GM12801 (cell line): Measurements from ENCODE around the gene MCF2L2.

Source experiments
- TF ChIP-seq, protein P1 (sequence below): IDR thresholded peaks from one replicate; pipeline ENCODE4 v1.5.1; 2011; ENCODE audit warnings: control low read depth; ENCODE audit not compliant: insufficient read length; ENCODE audit errors: extremely low read depth

MCF2L2 gene

DNA sequence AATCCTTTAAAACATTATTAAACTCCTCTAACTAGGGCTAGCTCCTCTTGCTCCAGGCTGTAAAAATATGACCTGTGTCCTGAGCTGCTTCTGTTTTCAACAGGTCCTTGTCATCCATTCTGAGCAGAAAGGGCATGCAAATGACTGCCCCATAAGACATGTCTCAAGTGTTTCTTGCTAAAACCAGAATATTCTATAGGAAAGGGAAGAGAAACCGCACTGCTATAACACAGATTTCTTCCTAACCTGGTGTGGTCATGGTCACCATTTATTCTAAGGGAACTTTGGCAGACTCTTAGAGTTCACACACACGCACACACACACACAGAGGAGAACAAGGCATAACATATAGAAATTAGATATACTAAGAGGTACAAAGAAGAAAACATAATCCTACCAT, 209.6 kb downstream of the MCF2L2 start:
- TF ChIP-seq, protein P1, sequence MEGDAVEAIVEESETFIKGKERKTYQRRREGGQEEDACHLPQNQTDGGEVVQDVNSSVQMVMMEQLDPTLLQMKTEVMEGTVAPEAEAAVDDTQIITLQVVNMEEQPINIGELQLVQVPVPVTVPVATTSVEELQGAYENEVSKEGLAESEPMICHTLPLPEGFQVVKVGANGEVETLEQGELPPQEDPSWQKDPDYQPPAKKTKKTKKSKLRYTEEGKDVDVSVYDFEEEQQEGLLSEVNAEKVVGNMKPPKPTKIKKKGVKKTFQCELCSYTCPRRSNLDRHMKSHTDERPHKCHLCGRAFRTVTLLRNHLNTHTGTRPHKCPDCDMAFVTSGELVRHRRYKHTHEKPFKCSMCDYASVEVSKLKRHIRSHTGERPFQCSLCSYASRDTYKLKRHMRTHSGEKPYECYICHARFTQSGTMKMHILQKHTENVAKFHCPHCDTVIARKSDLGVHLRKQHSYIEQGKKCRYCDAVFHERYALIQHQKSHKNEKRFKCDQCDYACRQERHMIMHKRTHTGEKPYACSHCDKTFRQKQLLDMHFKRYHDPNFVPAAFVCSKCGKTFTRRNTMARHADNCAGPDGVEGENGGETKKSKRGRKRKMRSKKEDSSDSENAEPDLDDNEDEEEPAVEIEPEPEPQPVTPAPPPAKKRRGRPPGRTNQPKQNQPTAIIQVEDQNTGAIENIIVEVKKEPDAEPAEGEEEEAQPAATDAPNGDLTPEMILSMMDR = no peak

DNA sequence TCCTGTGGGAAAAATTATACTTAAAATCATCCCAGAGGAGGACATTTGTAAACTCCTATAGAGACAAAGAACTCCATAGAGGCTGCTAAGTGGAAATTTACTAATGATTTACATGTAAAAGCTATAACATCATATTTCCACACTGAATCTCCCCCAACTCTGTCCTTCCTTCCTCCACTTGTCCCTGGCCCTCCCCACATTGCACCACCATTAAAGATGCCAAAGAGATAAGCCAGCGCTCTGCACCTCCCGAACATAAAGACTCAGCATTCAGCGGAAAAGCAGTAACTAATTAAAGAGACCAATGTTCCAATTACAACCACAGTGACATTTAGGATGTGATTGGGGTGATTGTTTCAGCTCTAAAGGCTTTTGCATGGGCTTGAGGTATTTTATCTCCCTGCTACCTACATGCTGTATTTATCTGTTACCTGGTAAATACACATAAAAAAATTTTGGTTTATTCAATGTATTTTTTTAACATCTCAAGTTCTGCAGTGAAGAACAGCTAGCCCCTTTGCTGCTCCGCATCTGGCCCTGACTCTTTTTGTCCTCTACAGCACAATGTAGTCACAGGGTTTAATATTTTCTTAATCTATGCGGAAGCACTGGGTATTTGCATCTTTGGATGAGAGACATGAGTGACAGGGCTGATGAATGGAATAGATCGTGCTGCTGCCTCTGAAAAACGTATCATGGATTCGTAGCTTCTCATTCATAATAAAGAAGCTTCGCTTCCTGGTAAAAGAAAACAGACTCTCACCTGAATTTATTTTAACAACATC, 210.7 kb downstream of the MCF2L2 start:
- TF ChIP-seq, protein P1 = no peak

DNA sequence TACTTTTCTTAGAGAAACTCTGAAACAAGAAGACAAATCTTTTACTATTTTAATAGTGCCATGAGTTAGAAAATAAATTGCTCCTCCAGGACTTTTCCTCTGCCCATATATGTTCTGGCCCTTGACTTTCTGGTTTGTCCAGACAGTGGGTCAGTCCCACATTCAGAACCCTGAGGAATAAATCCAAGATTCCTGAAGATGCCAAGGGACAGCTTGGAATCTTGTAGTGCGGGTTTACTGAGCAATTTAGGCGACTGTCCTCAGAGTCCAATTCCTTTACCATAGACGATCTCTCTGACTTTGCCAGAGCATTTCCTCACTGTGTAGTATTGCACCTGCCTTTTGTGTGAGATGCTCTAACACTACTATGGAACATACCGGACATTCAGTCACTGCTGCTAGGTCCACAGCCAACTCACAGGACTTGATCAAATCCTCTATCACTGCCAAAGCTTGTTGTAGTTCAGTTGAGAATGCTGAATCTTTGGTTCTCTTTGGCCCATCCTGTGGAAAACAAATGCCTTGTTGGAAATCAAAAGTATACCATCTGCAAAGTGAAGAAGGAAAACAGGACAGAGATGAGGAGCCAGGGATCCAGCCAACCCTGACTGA, 212.7 kb downstream of the MCF2L2 start:
- TF ChIP-seq, protein P1 = no peak

DNA sequence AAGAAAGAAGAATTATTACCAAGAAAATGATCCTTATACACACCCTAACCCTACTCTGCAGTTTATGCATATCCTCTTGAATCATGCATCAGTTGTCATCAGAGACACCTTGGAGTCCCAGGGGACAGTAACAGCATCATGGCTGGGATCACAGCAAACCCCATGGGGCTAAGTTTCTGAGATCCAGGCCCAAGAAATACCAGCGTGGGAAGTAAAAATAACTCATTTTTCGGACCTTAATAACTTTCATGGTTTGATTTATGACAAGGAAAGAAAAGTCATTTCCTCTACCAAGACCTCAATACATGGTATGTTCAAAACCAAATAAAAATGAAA, 214.2 kb downstream of the MCF2L2 start:
- TF ChIP-seq, protein P1 = no peak

DNA sequence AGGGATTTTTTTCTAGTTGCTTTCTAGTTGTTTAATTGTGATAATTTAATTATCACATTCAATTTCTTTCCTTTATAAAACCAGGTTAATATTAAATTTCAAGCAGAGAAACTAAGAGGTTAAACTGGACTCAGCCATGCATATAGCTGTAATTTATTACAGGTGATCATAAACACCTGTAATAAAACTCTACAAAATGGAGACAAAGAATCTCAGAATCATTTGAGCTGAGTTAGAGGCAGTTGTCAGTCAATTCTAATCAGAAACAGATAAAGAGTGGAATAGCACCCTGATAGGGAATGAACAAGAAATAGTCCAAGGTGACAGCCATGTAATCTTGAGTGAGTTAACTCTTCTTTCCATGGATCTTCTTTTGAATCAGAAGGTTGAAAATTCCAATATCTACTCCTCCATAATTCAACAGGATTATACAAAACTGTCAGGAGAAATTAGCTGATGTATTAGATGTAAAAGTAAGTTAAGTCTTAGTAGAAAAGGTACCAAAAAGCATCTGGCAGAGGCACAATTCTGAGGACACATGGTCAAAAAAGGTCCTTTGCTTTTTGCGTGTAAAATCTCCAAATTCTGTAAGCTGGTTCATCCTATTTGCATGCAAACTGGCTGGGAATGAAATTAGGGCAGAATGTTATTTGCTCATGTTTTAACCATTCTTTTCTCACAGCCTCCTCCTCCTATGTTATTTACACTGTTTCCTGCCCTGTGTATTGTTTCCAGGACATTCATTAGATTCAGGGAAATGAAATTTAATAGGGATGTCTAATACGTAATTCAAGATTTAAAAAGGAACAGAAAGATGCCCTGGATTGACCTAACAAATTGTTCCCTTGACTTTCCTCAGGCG, 214.8 kb downstream of the MCF2L2 start:
- TF ChIP-seq, protein P1 = no peak

DNA sequence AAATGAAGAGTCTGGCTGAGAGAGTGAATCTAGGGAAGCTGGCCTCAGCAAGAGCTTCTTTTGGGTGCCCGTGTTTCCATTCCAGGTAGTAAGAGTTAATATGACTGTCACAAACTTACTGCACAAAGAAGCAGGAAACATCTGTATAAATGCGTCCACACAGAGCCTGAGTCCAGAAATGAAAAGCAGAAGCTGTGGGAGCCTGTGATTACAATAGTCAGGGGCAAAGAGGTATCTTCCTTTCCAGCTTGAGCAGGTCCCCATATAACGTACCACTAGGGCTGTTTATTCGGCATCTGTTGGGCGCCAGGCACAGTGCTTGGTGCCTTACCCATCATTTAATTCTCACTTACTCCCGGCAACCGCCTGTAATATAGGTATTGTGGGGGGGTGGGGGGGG, 215.9 kb downstream of the MCF2L2 start:
- TF ChIP-seq, protein P1 = no peak

DNA sequence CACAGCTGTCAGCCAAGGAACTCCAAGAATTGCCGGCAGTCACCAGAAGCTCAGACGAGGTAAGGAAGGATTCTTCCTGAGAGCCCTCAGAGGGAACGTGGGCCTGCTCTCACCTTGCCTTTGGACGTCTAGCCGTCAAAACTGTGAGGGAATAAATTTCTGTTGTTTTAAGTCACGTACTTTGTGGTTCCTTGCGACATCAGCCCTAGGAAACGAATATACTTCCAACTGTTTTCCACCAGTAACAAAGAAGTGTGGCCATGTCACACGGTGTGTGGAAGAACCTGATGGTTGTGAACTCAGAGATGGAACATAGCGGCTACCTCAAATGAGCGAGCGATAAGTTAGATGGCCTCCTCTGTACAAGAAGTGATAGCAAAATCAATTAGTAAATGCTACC, 216.3 kb downstream of the MCF2L2 start:
- TF ChIP-seq, protein P1 = no peak
